ENCODE measurements around the gene TFPI. TPM values are rescaled to one million over a fixed set of nuclear protein-coding genes. Genes with fewer than 3 reads are reported as not detected.
"Not testable (repeated sequence)": the region's sequence is repeated elsewhere in the genome, so short reads cannot be mapped to it uniquely, and the experiment has no call there.

TFPI gene
- total RNA-seq, 2 experiments from 2014 or later, result not detected

DNA sequence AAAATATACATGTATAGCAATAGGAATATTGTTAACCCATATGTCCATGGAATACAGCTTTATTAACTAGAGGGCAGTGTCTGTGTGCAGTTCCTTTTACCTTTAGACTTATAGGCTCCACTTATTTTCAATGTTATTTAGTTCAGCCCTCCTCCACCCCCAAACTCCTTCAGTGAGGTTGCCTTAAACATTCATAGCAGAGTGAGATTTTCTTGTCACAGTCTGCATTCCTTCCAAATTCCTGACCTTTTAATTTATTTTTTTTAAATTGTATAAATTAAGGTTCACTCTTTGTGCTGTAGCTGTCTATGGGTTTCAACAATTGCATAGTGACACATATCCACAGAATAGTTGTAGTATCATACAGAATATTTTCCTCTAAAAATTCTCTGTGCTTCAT, 30.9 kb downstream of the TFPI start:
- intact Hi-C loops (cut with micrococcal nuclease; ENCODE audit: unreplicated experiment), result no loop called here
- Histone ChIP-seq H2AFZ (ENCODE audit: low read length) (no peak overlapping the region), H3K9me3 (ENCODE audit: low read length) (no peaks in the 10 kb centered on the region), H4K20me1 (ENCODE audit: insufficient read depth, low read length) (no peaks in the 10 kb centered on the region), H3K4me2 (ENCODE audit: low read length) (no peak overlapping the region), H3K9me2 (ENCODE audit: insufficient read depth, low read length) (no peaks in the 10 kb centered on the region), H3K4me1 (ENCODE audit: insufficient read depth, low read length, poor library complexity, severe bottlenecking) (no peaks in the 10 kb centered on the region), H3K36me3 (ENCODE audit: insufficient read depth, low read length) (no peaks in the 10 kb centered on the region), H3K27ac (ENCODE audit: low read depth, low read length, poor library complexity, severe bottlenecking) (no peak overlapping the region), H3K4me3 (ENCODE audit: low read depth, low read length, poor library complexity, severe bottlenecking) (no peak overlapping the region), H3K79me2 (ENCODE audit: insufficient read depth, low read depth, low read length) (no peaks in the 10 kb centered on the region)
- no peak for DNase-seq (ENCODE audit: low spot score)
- POLR2A ChIA-PET, result no interaction called here
- no TSS peak for BruUV-seq (replicated peaks)
- CTCF ChIA-PET (ENCODE audit: unreplicated experiment), result no interaction called here
- no peak for TF ChIP-seq EZH2phosphoT487 (IDR thresholded peaks at IDR 0.05; ENCODE audit: borderline replicate concordance, low read depth, low read length)
- TF ChIP-seq, protein P1, sequence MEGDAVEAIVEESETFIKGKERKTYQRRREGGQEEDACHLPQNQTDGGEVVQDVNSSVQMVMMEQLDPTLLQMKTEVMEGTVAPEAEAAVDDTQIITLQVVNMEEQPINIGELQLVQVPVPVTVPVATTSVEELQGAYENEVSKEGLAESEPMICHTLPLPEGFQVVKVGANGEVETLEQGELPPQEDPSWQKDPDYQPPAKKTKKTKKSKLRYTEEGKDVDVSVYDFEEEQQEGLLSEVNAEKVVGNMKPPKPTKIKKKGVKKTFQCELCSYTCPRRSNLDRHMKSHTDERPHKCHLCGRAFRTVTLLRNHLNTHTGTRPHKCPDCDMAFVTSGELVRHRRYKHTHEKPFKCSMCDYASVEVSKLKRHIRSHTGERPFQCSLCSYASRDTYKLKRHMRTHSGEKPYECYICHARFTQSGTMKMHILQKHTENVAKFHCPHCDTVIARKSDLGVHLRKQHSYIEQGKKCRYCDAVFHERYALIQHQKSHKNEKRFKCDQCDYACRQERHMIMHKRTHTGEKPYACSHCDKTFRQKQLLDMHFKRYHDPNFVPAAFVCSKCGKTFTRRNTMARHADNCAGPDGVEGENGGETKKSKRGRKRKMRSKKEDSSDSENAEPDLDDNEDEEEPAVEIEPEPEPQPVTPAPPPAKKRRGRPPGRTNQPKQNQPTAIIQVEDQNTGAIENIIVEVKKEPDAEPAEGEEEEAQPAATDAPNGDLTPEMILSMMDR (conservative IDR thresholded peaks at IDR 0.05; ENCODE audit: low read length), result no peak

GRCh38 chr2:187520121-187520624, 34.1 kb downstream of the TFPI start:
- H3K4me2 ChIP-seq (ENCODE audit: low read length), result no peak overlapping the region
- no peaks in the 10 kb centered on the region for H3K9me2 ChIP-seq (ENCODE audit: insufficient read depth, low read length)
- no TSS peak for BruUV-seq (replicated peaks)
- POLR2A ChIA-PET, result no interaction called here
- no peaks in the 10 kb centered on the region for H4K20me1 ChIP-seq (ENCODE audit: insufficient read depth, low read length)
- H3K9me3 ChIP-seq (ENCODE audit: low read length), result no peaks in the 10 kb centered on the region
- intact Hi-C loops (cut with micrococcal nuclease; ENCODE audit: unreplicated experiment), result no loop called here
- no peaks in the 10 kb centered on the region for H3K36me3 ChIP-seq (ENCODE audit: insufficient read depth, low read length)
- no peak overlapping the region for H3K27ac ChIP-seq (ENCODE audit: low read depth, low read length, poor library complexity, severe bottlenecking)
- TF ChIP-seq, protein P1 (conservative IDR thresholded peaks at IDR 0.05; ENCODE audit: low read length), result no peak
- TF ChIP-seq EZH2phosphoT487 (IDR thresholded peaks at IDR 0.05; ENCODE audit: borderline replicate concordance, low read depth, low read length), result no peak
- no peaks in the 10 kb centered on the region for H3K79me2 ChIP-seq (ENCODE audit: insufficient read depth, low read depth, low read length)
- no peak overlapping the region for H3K4me3 ChIP-seq (ENCODE audit: low read depth, low read length, poor library complexity, severe bottlenecking)
- no peaks in the 10 kb centered on the region for H3K4me1 ChIP-seq (ENCODE audit: insufficient read depth, low read length, poor library complexity, severe bottlenecking)
- no peak for DNase-seq (ENCODE audit: low spot score)
- CTCF ChIA-PET (ENCODE audit: unreplicated experiment), result no interaction called here
- no peak overlapping the region for H2AFZ ChIP-seq (ENCODE audit: low read length)

GRCh38 chr2:187519419-187520120, 34.7 kb downstream of the TFPI start:
- no peak for TF ChIP-seq EZH2phosphoT487 (IDR thresholded peaks at IDR 0.05; ENCODE audit: borderline replicate concordance, low read depth, low read length)
- TF ChIP-seq, protein P1 (conservative IDR thresholded peaks at IDR 0.05; ENCODE audit: low read length), result no peak
- CTCF ChIA-PET (ENCODE audit: unreplicated experiment), result no interaction called here
- BruUV-seq (replicated peaks), result no TSS peak
- Histone ChIP-seq H3K4me3 (ENCODE audit: low read depth, low read length, poor library complexity, severe bottlenecking) (no peak overlapping the region), H2AFZ (ENCODE audit: low read length) (no peak overlapping the region), H3K9me2 (ENCODE audit: insufficient read depth, low read length) (no peaks in the 10 kb centered on the region), H3K4me1 (ENCODE audit: insufficient read depth, low read length, poor library complexity, severe bottlenecking) (no peaks in the 10 kb centered on the region), H3K79me2 (ENCODE audit: insufficient read depth, low read depth, low read length) (no peaks in the 10 kb centered on the region), H4K20me1 (ENCODE audit: insufficient read depth, low read length) (no peaks in the 10 kb centered on the region), H3K4me2 (ENCODE audit: low read length) (no peak overlapping the region), H3K27ac (ENCODE audit: low read depth, low read length, poor library complexity, severe bottlenecking) (no peak overlapping the region), H3K9me3 (ENCODE audit: low read length) (no peaks in the 10 kb centered on the region), H3K36me3 (ENCODE audit: insufficient read depth, low read length) (no peaks in the 10 kb centered on the region)
- intact Hi-C loops (cut with micrococcal nuclease; ENCODE audit: unreplicated experiment), result no loop called here
- no peak for DNase-seq (ENCODE audit: low spot score)
- POLR2A ChIA-PET, result no interaction called here

GRCh38 chr2:187517750-187518361, 36.4 kb downstream of the TFPI start:
- H3K4me3 ChIP-seq (ENCODE audit: low read depth, low read length, poor library complexity, severe bottlenecking); H3K4me2 ChIP-seq (ENCODE audit: low read length); H3K4me1 ChIP-seq (ENCODE audit: insufficient read depth, low read length, poor library complexity, severe bottlenecking); BruUV-seq (replicated peaks); H3K79me2 ChIP-seq (ENCODE audit: insufficient read depth, low read depth, low read length); intact Hi-C loops (cut with micrococcal nuclease; ENCODE audit: unreplicated experiment); H3K27ac ChIP-seq (ENCODE audit: low read depth, low read length, poor library complexity, severe bottlenecking); H2AFZ ChIP-seq (ENCODE audit: low read length); CTCF ChIA-PET (ENCODE audit: unreplicated experiment); H3K9me2 ChIP-seq (ENCODE audit: insufficient read depth, low read length); H3K9me3 ChIP-seq (ENCODE audit: low read length); H4K20me1 ChIP-seq (ENCODE audit: insufficient read depth, low read length); DNase-seq (ENCODE audit: low spot score); H3K36me3 ChIP-seq (ENCODE audit: insufficient read depth, low read length); POLR2A ChIA-PET: not testable (repeated sequence)

Measured in OCI-LY7 (cell line).